GM19023 (cell line): ENCODE data around the gene ING1.

Source experiments
- ATAC-seq: cut with Tn5 transposase; IDR thresholded peaks from one replicate; pipeline ENCODE4 v1.9.1; 2021; ENCODE audit warnings: mild to moderate bottlenecking, moderate library complexity; ENCODE audit not compliant: unreplicated experiment

Gene ING1

DNA sequence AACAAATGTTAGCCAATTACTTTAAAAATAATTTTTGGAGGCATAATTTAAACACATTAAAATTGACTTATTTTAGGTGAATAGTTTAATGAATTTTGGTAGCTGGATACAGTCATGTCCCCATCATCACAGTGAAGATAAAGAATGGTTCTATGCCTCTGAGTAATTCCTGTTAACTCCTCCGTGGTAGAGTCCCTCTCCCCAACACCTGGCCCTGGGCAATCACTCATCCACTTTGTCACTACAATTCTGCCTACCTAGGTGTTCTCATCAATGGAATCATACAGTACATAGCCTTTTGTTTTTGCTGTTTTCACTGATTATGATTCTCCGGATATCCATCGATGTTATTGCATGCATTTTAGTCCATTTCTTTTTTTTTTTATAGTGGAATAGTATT is 55.6 kb downstream of the ING1 start:
- ATAC-seq = no peak

DNA sequence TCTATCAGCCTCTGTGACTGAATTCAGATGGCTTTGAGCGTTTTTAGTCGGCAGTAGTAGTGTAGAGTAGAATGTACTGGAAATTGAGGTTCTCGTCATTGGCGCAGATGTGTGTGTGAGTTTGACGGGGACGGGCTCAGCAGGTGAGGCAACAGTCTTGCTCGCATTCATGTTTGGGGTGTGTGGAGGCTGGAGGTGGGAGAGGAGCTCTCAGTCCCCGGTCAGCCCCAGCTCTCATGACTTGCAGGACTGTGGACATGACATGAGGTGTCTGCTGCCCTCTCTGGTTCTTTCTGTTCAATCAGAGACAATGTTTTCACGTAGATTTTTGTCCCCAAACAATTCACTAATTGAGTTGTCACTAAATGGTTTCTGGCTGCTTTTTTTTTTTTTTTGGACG is 57.2 kb downstream of the ING1 start:
- ATAC-seq = no peak

DNA sequence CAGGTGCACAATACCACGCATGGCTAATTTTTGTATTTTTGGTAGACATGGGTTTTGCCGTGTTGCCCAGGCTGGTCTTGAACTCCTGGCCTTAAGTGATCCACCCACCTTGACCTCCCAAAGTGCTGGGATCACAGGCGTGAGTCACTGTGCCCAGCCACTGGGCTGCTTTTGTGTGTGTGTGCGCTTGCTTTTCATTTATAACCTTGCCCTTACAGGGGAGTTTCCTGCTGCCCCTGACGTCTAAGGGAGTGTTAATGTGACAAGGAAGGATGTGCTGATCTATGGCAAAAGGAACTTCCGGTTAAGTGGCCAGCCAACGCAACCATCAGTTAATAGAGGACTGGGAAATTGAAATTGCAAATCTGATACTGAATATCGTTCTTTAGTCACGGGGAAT is 57.7 kb downstream of the ING1 start:
- ATAC-seq = no peak

DNA sequence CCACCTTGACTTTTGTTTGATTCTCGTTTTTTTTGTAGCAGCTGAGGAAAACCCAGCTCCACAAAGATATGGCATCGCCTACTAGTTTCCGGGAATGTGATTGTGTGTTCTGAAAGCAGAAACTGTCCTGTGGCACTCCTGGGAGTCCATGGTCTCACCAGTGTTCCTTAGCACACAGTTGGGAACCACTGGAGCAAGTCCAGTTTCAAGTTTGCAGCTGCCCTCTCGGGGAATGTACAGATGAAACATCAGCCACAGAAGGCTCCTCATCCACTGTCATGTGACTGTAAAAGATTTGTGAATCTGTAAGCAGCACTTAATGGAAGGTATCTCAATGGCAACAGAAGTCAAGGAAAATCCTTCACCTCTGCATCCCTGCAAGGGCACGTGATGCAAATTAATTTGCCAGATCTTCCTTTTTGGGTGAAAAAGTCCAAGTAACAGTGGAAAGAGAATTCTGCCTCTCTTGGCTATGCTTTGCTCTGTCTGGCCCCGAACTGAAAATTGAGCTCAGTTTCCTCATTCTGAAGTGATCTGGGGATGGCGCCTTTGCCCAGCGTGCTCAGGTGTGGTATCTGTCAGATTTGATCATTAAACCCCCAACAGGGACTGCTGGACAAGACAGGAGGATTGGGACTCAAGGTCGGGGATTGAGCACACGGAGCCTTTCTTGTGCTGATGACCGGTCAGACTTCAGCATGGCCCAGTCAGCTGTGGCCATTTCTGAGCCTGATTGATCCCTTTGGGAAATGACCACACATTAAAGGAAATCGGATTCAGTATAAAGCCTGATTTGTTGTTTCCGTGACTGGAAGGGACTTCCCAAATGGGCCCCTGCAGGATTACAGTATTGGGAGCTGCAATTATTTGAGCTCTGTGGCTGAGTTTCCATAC is 58.8 kb downstream of the ING1 start:
- no peak for ATAC-seq
